Heart left ventricle (tissue), 13 donors: ENCODE data around the gene RXFP2.

Experiments used
- POLR2A ChIP-seq, 2 donors: fragments of 450-650 bp; IDR thresholded peaks; one replicate each; pipeline ENCODE4 v1.6.1; 2017; ENCODE audit warnings: antibody characterized with exemption in 2 of 2, mild to moderate bottlenecking in 2 of 2, moderate library complexity in 2 of 2
- TF ChIP-seq, protein P1 (sequence below), 12 donors: fragments of 200-600 bp; sonication (generic) in 4 of 12; IDR thresholded peaks; one replicate each; pipeline versions ENCODE4 v1.5.0 to v1.8.0; 2018 to 2022; ENCODE audit warnings: antibody characterized with exemption in 12 of 12, mild to moderate bottlenecking in 5 of 12
- donor health status: ischemic (EF 13 %, LVEDD 7.1; RV severe dilation, severe dysfunction).
- donor health status: DM: no; HTN: yes; CAD: no.
- donor health status: DM: no; HTN: no; CAD: no.
- donor health status: ischemic (EF 25% LVEDD 6.9; RV normal size, moderate dysfunction).
- donor health status: ischemic (EF 25% LVEDD 5.7; RV mildly dilated, moderate dysfunction).
- donor health status: ischemic (EF 35%, LVEDD 5.7; RV mildly dilated, moderate dysfunction).
- donor health status: nonischemic (EF 11% LVEDD 7.7; RV severe dilation, severe dysfunction).
- donor health status: DM: yes; HTN: yes; CAD: no.
- donor health status: PGD.
- donor health status: ischemic (EF 29% LVEDD 5.4; RV normal size, mild dysfunction).
- donor health status: nonischemic (EF 23%, LVEDD 6.1; RV moderate dilation, normal function).

DNA sequence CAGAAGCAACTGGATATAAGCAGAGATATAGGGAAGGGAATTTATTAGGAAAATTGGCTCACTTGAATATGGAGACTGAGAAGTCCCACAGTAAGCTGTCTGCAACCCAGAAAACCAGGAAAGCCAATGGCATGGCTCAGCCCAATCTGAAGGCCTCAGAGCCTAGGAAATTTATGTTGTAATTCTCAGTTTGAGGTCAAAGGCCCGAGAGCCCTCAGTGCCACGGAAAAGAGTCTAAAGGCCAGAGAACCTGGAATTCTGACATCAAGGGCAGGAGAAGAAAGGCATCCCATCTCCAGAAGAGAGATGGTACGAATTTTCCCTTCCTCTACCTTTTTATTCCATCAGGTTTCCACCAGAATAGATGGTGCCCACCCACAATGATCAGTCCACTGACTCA, 20.1 kb upstream of the RXFP2 start:
- TF ChIP-seq POLR2A (IDR thresholded peaks at IDR 0.05) = no peak
- TF ChIP-seq, protein P1, sequence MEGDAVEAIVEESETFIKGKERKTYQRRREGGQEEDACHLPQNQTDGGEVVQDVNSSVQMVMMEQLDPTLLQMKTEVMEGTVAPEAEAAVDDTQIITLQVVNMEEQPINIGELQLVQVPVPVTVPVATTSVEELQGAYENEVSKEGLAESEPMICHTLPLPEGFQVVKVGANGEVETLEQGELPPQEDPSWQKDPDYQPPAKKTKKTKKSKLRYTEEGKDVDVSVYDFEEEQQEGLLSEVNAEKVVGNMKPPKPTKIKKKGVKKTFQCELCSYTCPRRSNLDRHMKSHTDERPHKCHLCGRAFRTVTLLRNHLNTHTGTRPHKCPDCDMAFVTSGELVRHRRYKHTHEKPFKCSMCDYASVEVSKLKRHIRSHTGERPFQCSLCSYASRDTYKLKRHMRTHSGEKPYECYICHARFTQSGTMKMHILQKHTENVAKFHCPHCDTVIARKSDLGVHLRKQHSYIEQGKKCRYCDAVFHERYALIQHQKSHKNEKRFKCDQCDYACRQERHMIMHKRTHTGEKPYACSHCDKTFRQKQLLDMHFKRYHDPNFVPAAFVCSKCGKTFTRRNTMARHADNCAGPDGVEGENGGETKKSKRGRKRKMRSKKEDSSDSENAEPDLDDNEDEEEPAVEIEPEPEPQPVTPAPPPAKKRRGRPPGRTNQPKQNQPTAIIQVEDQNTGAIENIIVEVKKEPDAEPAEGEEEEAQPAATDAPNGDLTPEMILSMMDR (IDR thresholded peaks at IDR 0.05) = no peak
